Measurements from ENCODE around the gene CACNA2D4.

Gene CACNA2D4

DNA sequence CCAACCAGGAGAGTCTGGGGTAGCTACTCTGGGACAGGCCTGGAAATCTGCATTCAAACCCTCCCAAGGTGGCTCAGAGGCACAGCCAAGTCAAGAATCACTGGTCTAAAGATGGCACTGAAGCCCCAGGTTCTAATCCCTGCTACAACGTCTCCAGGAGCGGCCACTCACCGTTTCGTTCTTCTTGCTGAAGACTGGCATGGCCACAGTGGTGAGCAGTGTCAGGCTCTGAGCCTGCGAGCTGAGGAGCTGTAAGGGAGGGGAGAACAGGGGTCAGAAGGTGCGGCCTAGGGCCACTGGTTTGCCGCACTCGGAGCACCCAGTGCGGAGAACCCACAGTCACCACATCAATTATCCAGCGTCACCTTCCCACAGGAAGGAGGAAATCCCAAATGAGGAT is 38.8 kb downstream of the CACNA2D4 start:
- DNase-seq, result no peak
- H3K27me3 ChIP-seq (replicated peaks; ENCODE audit: control insufficient read depth, insufficient read depth, low read length, poor library complexity, severe bottlenecking), result no peaks in the 10 kb centered on the region
- H3K9me3 ChIP-seq (ENCODE audit: control insufficient read depth, low read length), result no peaks in the 10 kb centered on the region
- H3K36me3 ChIP-seq (ENCODE audit: control insufficient read depth, insufficient read depth, low read length), result no peaks in the 10 kb centered on the region
- no peak overlapping the region for H3K4me3 ChIP-seq (ENCODE audit: insufficient read depth, low read depth, low read length, poor library complexity, severe bottlenecking)
- no peaks in the 10 kb centered on the region for H3K4me1 ChIP-seq (ENCODE audit: control insufficient read depth, insufficient read depth, low read length, poor library complexity, severe bottlenecking)
- no peak overlapping the region for H3K27ac ChIP-seq (ENCODE audit: insufficient read depth, low read length, poor library complexity, severe bottlenecking)

DNA sequence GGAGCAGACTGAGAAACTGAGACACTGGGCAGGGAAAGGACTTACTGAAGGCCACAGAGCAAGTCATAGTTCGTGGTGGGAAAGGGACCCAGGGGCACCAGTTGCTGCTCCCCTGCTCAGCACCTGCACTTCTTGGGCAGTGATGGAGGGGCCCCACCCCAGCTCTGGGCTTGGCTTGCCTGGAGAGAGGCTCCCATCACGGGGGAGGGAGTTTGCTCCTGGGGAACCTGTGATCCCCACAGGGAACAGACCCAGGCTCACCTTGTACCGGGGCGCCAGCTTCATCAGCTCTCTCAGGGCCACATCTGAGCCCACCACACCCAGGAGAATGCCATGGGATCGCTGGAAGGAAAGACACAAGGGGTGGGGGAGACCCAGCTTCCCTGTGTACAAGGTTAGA is 39.8 kb downstream of the CACNA2D4 start:
- H3K4me1 ChIP-seq (ENCODE audit: control insufficient read depth, insufficient read depth, low read length, poor library complexity, severe bottlenecking), result no peaks in the 10 kb centered on the region
- no peaks in the 10 kb centered on the region for H3K27me3 ChIP-seq (replicated peaks; ENCODE audit: control insufficient read depth, insufficient read depth, low read length, poor library complexity, severe bottlenecking)
- H3K9me3 ChIP-seq (ENCODE audit: control insufficient read depth, low read length), result no peaks in the 10 kb centered on the region
- no peak overlapping the region for H3K4me3 ChIP-seq (ENCODE audit: insufficient read depth, low read depth, low read length, poor library complexity, severe bottlenecking)
- no peaks in the 10 kb centered on the region for H3K36me3 ChIP-seq (ENCODE audit: control insufficient read depth, insufficient read depth, low read length)
- no peak for DNase-seq
- no peak overlapping the region for H3K27ac ChIP-seq (ENCODE audit: insufficient read depth, low read length, poor library complexity, severe bottlenecking)

DNA sequence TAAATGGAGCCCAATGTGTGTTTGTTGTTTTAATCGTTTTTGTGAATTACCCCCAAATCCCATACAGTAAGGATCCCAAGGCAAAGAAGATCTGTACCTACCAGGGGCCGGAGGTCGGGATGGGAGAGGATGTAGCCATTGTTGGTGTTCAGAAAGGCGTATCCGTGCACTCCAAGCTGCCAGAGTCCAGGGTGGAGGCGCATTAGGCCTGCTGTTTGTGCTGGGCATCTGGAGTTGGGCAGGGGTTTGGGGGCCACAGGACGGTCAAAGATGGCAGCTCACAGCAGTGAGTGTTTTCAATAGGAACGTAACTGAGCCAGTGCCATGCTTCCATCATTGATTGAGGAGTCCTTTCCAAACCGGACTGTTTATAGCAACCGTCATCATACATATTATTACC is 40.2 kb downstream of the CACNA2D4 start:
- Histone ChIP-seq H3K4me3 (ENCODE audit: insufficient read depth, low read depth, low read length, poor library complexity, severe bottlenecking) (no peak overlapping the region), H3K36me3 (ENCODE audit: control insufficient read depth, insufficient read depth, low read length) (no peaks in the 10 kb centered on the region), H3K27me3 (replicated peaks; ENCODE audit: control insufficient read depth, insufficient read depth, low read length, poor library complexity, severe bottlenecking) (no peaks in the 10 kb centered on the region), H3K27ac (ENCODE audit: insufficient read depth, low read length, poor library complexity, severe bottlenecking) (no peak overlapping the region), H3K9me3 (ENCODE audit: control insufficient read depth, low read length) (no peaks in the 10 kb centered on the region), H3K4me1 (ENCODE audit: control insufficient read depth, insufficient read depth, low read length, poor library complexity, severe bottlenecking) (no peaks in the 10 kb centered on the region)
- DNase-seq, result no peak

DNA sequence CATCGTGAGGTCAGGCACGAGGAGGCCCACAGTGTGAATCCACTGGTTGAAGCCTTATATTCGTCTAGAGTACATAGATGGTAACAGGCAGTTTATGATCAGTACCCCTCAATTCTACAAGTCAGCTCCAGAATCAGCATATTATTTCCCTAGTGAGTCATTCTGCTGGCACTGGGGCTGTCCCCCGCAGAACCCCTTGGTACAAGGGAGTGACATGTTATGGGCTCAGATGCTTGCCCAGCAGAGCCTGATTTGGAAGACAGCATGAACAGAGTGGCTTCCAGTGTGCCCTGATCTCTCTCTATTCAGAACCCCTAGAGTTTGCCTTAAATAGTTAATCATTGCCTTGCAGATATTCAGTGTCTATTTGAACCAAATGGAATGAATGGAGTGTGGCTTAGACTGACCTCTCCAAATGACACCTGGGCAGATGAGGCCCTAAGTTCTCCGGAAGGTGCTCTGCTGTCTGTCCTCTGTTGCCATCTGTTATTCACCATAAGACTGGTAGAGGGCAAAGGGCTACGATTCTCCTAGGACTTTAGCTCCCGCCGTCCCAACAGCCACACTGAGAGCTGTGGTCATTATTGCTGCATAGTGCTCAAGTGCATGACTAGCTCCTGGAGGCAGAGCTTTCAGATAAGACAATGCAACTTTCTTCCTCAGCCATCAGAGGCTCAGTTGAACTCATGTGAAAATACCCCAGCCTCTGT is 41.1 kb downstream of the CACNA2D4 start:
- Histone ChIP-seq H3K4me3 (ENCODE audit: insufficient read depth, low read depth, low read length, poor library complexity, severe bottlenecking) (no peak overlapping the region), H3K36me3 (ENCODE audit: control insufficient read depth, insufficient read depth, low read length) (no peaks in the 10 kb centered on the region), H3K27me3 (replicated peaks; ENCODE audit: control insufficient read depth, insufficient read depth, low read length, poor library complexity, severe bottlenecking) (no peaks in the 10 kb centered on the region), H3K9me3 (ENCODE audit: control insufficient read depth, low read length) (no peaks in the 10 kb centered on the region), H3K27ac (ENCODE audit: insufficient read depth, low read length, poor library complexity, severe bottlenecking) (no peak overlapping the region), H3K4me1 (ENCODE audit: control insufficient read depth, insufficient read depth, low read length, poor library complexity, severe bottlenecking) (no peaks in the 10 kb centered on the region)
- DNase-seq, result no peak

DNA sequence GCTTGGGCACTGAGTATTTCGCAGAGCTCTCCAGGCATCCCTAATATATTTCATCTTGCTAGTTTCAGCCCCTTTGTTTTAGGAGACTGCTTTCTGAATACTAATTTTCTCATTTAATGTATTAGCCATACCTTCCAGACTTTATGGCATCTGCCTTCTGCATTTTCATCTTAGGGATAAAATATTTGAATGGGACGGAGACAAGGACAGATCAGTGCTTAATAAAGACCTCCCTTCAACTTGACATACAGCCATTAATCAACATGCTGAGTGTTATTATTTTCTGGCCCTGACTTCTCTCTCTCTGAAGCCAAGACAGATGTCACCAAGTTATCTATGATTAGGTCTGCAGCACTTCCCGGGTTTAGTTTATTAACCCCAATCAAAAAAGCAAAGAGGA is 42.4 kb downstream of the CACNA2D4 start:
- no peak for DNase-seq
- H3K27ac ChIP-seq (ENCODE audit: insufficient read depth, low read length, poor library complexity, severe bottlenecking), result no peak overlapping the region
- H3K27me3 ChIP-seq (replicated peaks; ENCODE audit: control insufficient read depth, insufficient read depth, low read length, poor library complexity, severe bottlenecking), result no peaks in the 10 kb centered on the region

DNA sequence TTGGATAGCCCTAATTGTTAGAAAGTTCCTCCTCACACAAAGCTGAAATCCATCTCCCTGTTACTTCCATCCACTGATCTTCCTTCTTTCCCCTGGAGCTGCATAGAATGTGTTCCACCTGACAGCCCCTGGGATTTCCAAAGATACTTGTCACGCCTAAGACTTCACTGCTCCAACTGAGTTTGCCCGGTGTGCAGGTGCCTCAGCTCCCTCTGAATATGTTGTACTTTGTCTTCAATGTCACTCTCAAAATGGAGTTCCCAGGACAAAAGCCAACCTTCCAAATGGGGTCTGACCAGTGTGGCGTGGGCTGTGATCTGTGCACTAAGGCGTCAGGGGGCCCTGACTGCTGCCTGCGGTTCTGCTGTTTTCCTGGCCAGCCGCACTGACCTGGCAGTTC is 42.8 kb downstream of the CACNA2D4 start:
- H3K9me3 ChIP-seq (ENCODE audit: control insufficient read depth, low read length), result no peaks in the 10 kb centered on the region
- DNase-seq, result no peak

More for the DNA sequence above, 42.4 kb downstream of the CACNA2D4 start:
- Histone ChIP-seq H3K36me3 (ENCODE audit: control insufficient read depth, insufficient read depth, low read length) (no peaks in the 10 kb centered on the region), H3K9me3 (ENCODE audit: control insufficient read depth, low read length) (no peaks in the 10 kb centered on the region), H3K4me1 (ENCODE audit: control insufficient read depth, insufficient read depth, low read length, poor library complexity, severe bottlenecking) (no peaks in the 10 kb centered on the region), H3K4me3 (ENCODE audit: insufficient read depth, low read depth, low read length, poor library complexity, severe bottlenecking) (no peak overlapping the region)

DNA sequence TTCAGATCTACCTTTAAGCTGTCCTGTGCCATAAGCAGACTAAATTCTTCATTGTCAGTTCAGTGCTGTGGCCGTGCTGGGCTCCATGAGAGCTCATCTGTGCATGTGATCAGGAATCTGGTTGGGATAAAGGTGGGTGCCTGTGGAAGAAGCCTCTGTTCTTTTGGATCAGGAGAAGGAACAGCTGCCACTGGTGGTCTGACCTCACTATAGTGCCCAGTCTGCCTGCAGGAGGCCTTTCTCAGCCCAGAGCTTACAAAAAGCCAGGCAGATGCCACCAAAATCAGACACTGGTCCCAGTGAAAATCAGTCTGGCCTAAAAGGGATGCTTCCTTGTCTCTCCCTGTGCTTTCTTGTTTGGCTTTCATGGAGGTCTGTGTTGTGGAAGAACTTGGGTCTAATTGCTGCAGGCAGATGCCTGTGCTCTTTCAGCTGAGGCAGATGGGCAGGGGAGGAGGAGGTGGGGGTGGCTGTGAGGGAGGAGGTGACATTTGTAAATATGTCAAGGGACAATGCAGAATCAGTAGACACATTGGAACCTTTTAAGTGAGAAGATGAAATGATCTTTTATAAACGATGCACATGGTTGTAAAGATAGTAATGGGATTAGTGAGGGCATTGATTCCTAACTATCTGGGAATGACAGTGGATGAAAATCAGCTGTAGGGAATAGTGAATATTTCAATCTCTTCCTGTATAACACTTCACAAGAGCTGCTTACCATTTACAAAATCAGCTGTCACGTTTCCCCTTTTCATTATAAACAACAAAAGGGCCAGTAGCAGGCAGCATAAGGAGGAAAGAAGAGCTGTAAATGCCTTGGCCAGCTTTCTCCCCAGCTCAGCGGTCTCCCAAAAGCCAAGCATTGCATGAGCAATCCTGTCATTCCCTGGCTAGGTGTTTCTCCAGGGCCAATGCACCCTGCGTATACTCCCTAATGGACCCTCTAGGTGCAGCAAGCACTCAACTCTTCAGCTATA is 44.6 kb downstream of the CACNA2D4 start:
- no peak for DNase-seq
- no peak overlapping the region for H3K4me3 ChIP-seq (ENCODE audit: insufficient read depth, low read depth, low read length, poor library complexity, severe bottlenecking)
- H3K27me3 ChIP-seq (replicated peaks; ENCODE audit: control insufficient read depth, insufficient read depth, low read length, poor library complexity, severe bottlenecking), result no peaks in the 10 kb centered on the region
- H3K9me3 ChIP-seq (ENCODE audit: control insufficient read depth, low read length), result no peaks in the 10 kb centered on the region
- H3K4me1 ChIP-seq (ENCODE audit: control insufficient read depth, insufficient read depth, low read length, poor library complexity, severe bottlenecking), result no peaks in the 10 kb centered on the region
- H3K36me3 ChIP-seq (ENCODE audit: control insufficient read depth, insufficient read depth, low read length), result no peaks in the 10 kb centered on the region
- H3K27ac ChIP-seq (ENCODE audit: insufficient read depth, low read length, poor library complexity, severe bottlenecking), result no peak overlapping the region

More for the DNA sequence above, 42.8 kb downstream of the CACNA2D4 start:
- Histone ChIP-seq H3K27ac (ENCODE audit: insufficient read depth, low read length, poor library complexity, severe bottlenecking) (no peak overlapping the region), H3K4me1 (ENCODE audit: control insufficient read depth, insufficient read depth, low read length, poor library complexity, severe bottlenecking) (no peaks in the 10 kb centered on the region), H3K36me3 (ENCODE audit: control insufficient read depth, insufficient read depth, low read length) (no peaks in the 10 kb centered on the region), H3K4me3 (ENCODE audit: insufficient read depth, low read depth, low read length, poor library complexity, severe bottlenecking) (no peak overlapping the region), H3K27me3 (replicated peaks; ENCODE audit: control insufficient read depth, insufficient read depth, low read length, poor library complexity, severe bottlenecking) (no peaks in the 10 kb centered on the region)

DNA sequence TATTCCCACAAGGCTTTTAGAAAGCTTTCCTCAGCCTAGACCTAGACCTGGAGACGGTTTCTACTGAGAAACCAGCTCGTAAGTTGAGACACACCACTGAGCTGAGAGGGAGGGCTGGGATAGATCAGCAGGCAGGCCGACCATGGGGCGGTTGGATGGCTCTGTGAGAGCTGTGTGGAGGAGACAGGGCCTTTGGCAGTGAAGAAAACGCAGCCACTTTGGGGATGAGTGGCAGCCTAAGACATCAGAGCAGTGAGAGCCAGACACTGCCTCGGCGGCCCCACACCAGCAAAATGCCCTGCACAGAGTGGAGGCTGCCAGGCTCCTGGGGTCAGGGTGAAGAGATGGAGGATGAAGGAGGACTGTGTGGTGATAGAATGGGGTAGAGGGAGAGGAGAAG is 46.0 kb downstream of the CACNA2D4 start:
- no peak overlapping the region for H3K4me3 ChIP-seq (ENCODE audit: insufficient read depth, low read depth, low read length, poor library complexity, severe bottlenecking)
- no peaks in the 10 kb centered on the region for H3K9me3 ChIP-seq (ENCODE audit: control insufficient read depth, low read length)
- H3K27ac ChIP-seq (ENCODE audit: insufficient read depth, low read length, poor library complexity, severe bottlenecking), result no peak overlapping the region
- no peaks in the 10 kb centered on the region for H3K36me3 ChIP-seq (ENCODE audit: control insufficient read depth, insufficient read depth, low read length)
- H3K27me3 ChIP-seq (replicated peaks; ENCODE audit: control insufficient read depth, insufficient read depth, low read length, poor library complexity, severe bottlenecking), result no peaks in the 10 kb centered on the region
- DNase-seq, result no peak
- H3K4me1 ChIP-seq (ENCODE audit: control insufficient read depth, insufficient read depth, low read length, poor library complexity, severe bottlenecking), result no peaks in the 10 kb centered on the region

DNA sequence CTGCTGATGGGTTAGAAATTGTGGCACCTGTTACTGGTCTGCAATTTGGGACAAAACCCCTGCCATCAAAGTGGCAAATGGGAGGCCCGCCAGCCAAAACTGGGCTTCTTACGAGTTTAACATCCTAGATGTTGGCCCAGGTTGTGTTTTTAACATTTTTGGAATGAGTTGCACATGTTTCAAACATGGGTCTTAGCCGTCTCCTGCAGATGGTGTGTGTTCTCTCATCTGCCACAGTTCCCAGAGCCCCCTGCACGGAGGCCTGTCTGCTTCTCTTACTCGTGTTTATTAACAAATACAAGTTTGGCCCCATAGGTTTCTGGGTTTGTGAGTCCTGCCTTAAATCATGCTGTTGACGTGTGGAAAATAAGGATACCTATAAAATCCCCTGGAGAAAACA is 46.5 kb downstream of the CACNA2D4 start:
- H3K27me3 ChIP-seq (replicated peaks; ENCODE audit: control insufficient read depth, insufficient read depth, low read length, poor library complexity, severe bottlenecking), result no peaks in the 10 kb centered on the region
- no peaks in the 10 kb centered on the region for H3K9me3 ChIP-seq (ENCODE audit: control insufficient read depth, low read length)
- no peak for DNase-seq
- no peaks in the 10 kb centered on the region for H3K4me1 ChIP-seq (ENCODE audit: control insufficient read depth, insufficient read depth, low read length, poor library complexity, severe bottlenecking)
- H3K27ac ChIP-seq (ENCODE audit: insufficient read depth, low read length, poor library complexity, severe bottlenecking), result no peak overlapping the region
- no peak overlapping the region for H3K4me3 ChIP-seq (ENCODE audit: insufficient read depth, low read depth, low read length, poor library complexity, severe bottlenecking)
- no peaks in the 10 kb centered on the region for H3K36me3 ChIP-seq (ENCODE audit: control insufficient read depth, insufficient read depth, low read length)
